Ovary (tissue), 3 donors: ENCODE data around the gene MRPS18B.

ENCODE experiments used
- CTCF ChIP-seq, 3 donors: fragments of 450-650 bp in 2 of 3; fragments of 200-600 bp in 1 of 3; IDR thresholded peaks; one replicate each; pipeline versions ENCODE4 v1.5.1 to v1.8.0; 2016 to 2022; ENCODE audit warnings: antibody characterized with exemption in 3 of 3, mild to moderate bottlenecking in 1 of 3
- POLR2A ChIP-seq: fragments of 450-650 bp; IDR thresholded peaks from one replicate; pipeline ENCODE4 v1.6.1; 2017; ENCODE audit warnings: antibody characterized with exemption, mild to moderate bottlenecking, moderate library complexity
- donor health status: DM: no; HTN: no; CAD: no.

- TF ChIP-seq CTCF (IDR thresholded peaks at IDR 0.05) = no peak
- TF ChIP-seq POLR2A = no peak
Measured at GRCh38 chr6:30657454-30657853, 39.8 kb downstream of the MRPS18B start.
